HG03571 (cell line): Measurements from ENCODE around the gene NRP2.

Experiments
- ATAC-seq: cut with Tn5 transposase; IDR thresholded peaks from one replicate; pipeline ENCODE4 v1.9.1; 2021; ENCODE audit not compliant: unreplicated experiment

NRP2 gene

GRCh38 chr2:205802065-205802464, 119.8 kb downstream of the NRP2 start:
- no peak for ATAC-seq

GRCh38 chr2:205802941-205803340, 120.6 kb downstream of the NRP2 start:
- ATAC-seq: no peak

GRCh38 chr2:205803500-205803899, 121.2 kb downstream of the NRP2 start:
- ATAC-seq: no peak

- ATAC-seq: no peak
Measured at GRCh38 chr2:205805136-205805535, 122.8 kb downstream of the NRP2 start.

- ATAC-seq: no peak
Measured at GRCh38 chr2:205806143-205806905, 124.0 kb downstream of the NRP2 start.

GRCh38 chr2:205807229-205807628, 124.9 kb downstream of the NRP2 start:
- ATAC-seq: no peak

- no peak for ATAC-seq
Measured at GRCh38 chr2:205807758-205808157, 125.5 kb downstream of the NRP2 start.

- ATAC-seq: no peak
Measured at GRCh38 chr2:205808486-205809121, 126.3 kb downstream of the NRP2 start.

- ATAC-seq: no peak
Measured at GRCh38 chr2:205811387-205811786, 129.1 kb downstream of the NRP2 start.

- ATAC-seq: no peak
Measured at GRCh38 chr2:205814039-205814364, 131.7 kb downstream of the NRP2 start.

- no peak for ATAC-seq
Measured at GRCh38 chr2:205815673-205816072, 133.4 kb downstream of the NRP2 start.

- ATAC-seq: no peak
Measured at GRCh38 chr2:205816268-205816667, 134.0 kb downstream of the NRP2 start.

GRCh38 chr2:205822579-205822978, 140.3 kb downstream of the NRP2 start:
- no peak for ATAC-seq

- no peak for ATAC-seq
Measured at GRCh38 chr2:205827809-205828365, 145.6 kb downstream of the NRP2 start.

- no peak for ATAC-seq
Measured at GRCh38 chr2:205833864-205834263, 151.6 kb downstream of the NRP2 start.

GRCh38 chr2:205834796-205835195, 152.5 kb downstream of the NRP2 start:
- ATAC-seq: no peak

- ATAC-seq: no peak
Measured at GRCh38 chr2:205835251-205835791, 153.0 kb downstream of the NRP2 start.

GRCh38 chr2:205835923-205836322, 153.6 kb downstream of the NRP2 start:
- no peak for ATAC-seq

- no peak for ATAC-seq
Measured at GRCh38 chr2:205836477-205837221, 154.3 kb downstream of the NRP2 start.

- ATAC-seq: no peak
Measured at GRCh38 chr2:205837663-205838062, 155.4 kb downstream of the NRP2 start.

GRCh38 chr2:205845446-205845845, 163.1 kb downstream of the NRP2 start:
- no peak for ATAC-seq
